Common myeloid progenitor, CD34-positive (primary cell): Measurements from ENCODE around the gene CPT1C.

Source experiments
- CTCF ChIA-PET: fragments of 350-600 bp; sonication (Branson Sonifier 250); formaldehyde crosslinking; loops from one replicate; lab custom pipeline; 2021; ENCODE audit warnings: antibody characterized with exemption; lab: Charles Lee
- POLR2A ChIA-PET: fragments of 350-600 bp; sonication (Branson Sonifier 250); formaldehyde crosslinking; loops from one replicate; lab custom pipeline; 2021; ENCODE audit warnings: antibody characterized with exemption; lab: Charles Lee
- DNase-seq, 3 donors: peaks; one replicate each; pipeline versions ENCODE4 v3.0.0 to v3.0.0-alpha.2; 2013
- H3K27ac ChIP-seq, 2 experiments: 1 replicate in 1 of 2; 2 replicates in 1 of 2; pipeline ENCODE4 v1.7.0; 2013; ENCODE audit warnings: inconsistent platforms in 2 of 2, low read length in 2 of 2, mild to moderate bottlenecking in 2 of 2, low read depth in 1 of 2, moderate library complexity in 1 of 2; ENCODE audit not compliant: severe bottlenecking in 2 of 2, insufficient read depth in 1 of 2, poor library complexity in 1 of 2
- H3K27me3 ChIP-seq, 5 experiments: replicated peaks in 2 of 5; 1 replicate in 3 of 5; 2 replicates in 2 of 5; pipeline versions ENCODE4 v1.6.1 to v1.7.0; 2013; ENCODE audit warnings: low read length in 4 of 5, mild to moderate bottlenecking in 2 of 5, moderate library complexity in 2 of 5, inconsistent platforms in 1 of 5; ENCODE audit not compliant: insufficient read depth in 5 of 5, control insufficient read depth in 4 of 5
- H3K36me3 ChIP-seq, 4 experiments: 1 replicate in 2 of 4; 2 replicates in 2 of 4; pipeline versions ENCODE4 v1.6.1 to v1.7.0; 2013; ENCODE audit warnings: low read length in 3 of 4, control low read depth in 1 of 4, mild to moderate bottlenecking in 1 of 4; ENCODE audit not compliant: control insufficient read depth in 4 of 4, insufficient read depth in 4 of 4
- H3K4me1 ChIP-seq, 4 experiments: 1 replicate in 3 of 4; 2 replicates in 1 of 4; pipeline versions ENCODE4 v1.6.1 to v1.7.1; 2013; ENCODE audit warnings: low read length in 3 of 4, mild to moderate bottlenecking in 3 of 4, control low read depth in 1 of 4, inconsistent platforms in 1 of 4, moderate library complexity in 1 of 4; ENCODE audit not compliant: control insufficient read depth in 4 of 4, insufficient read depth in 4 of 4; ENCODE audit errors: control extremely low read depth in 1 of 4
- H3K4me3 ChIP-seq, 7 experiments: 1 replicate in 4 of 7; 2 replicates in 3 of 7; pipeline versions ENCODE4 v1.5.1 to v1.7.0; 2013; ENCODE audit warnings: mild to moderate bottlenecking in 7 of 7, low read length in 6 of 7, moderate library complexity in 6 of 7, inconsistent platforms in 2 of 7, low read depth in 2 of 7, control low read depth in 1 of 7; ENCODE audit not compliant: insufficient read depth in 4 of 7, control insufficient read depth in 1 of 7; ENCODE audit errors: extremely low read depth in 1 of 7
- H3K9me3 ChIP-seq, 5 experiments: 1 replicate in 4 of 5; 2 replicates in 1 of 5; pipeline versions ENCODE4 v1.6.1 to v1.7.1; 2013; ENCODE audit warnings: low read length in 4 of 5, mild to moderate bottlenecking in 2 of 5, inconsistent platforms in 1 of 5, low read depth in 1 of 5, moderate library complexity in 1 of 5; ENCODE audit not compliant: control insufficient read depth in 4 of 5, insufficient read depth in 2 of 5; ENCODE audit errors: control extremely low read depth in 1 of 5
- WGBS: methylation state at CpG from one replicate; pipeline ENCODE4 v1.1.5; 2013; ENCODE audit not compliant: insufficient coverage; 5-methylcytosine and 5-hydroxymethylcytosine counted together

The CPT1C gene

DNA sequence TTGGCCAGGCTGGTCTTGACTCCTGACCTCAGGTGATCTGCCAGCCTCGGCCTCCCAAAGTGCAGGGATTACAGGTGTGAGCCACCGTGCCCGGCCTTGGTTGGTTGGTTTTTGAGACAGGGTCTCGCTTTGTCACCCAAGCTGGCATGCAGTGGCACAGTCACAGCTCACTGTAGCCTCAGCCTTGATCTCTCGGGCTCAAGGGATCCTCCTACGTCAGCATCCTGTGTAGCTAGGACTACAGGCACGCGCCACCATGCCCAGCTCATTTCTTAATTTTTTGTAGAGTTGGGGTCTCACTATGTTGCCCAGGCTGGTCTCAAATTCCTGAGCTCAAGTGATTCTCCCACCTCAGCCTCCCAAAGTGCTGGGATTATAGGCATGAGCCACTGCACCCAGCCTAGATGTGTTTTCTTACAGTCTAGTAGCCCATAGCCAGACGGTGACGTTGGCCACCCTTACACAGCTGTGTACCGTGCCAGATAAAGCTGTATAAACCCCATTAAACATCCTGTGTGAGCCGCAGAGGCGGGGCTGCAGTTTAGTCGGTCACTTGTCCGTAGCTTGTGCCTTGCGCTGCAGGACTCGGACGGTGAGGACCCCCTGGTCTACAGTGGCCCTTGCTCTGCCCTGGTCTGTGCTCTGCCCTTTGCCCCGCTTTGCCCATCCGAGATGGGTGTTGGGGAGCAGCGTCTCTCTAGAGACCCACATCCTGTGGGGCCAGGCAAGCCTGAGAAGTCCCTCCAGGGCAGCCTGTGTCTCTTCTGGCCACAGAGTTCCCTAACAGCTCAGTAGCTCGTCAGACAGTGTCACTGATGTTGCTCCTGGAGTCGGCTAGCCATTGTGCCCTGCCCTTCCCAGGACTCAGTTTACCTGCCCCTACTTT lies 35.1 kb upstream of the CPT1C start:
- POLR2A ChIA-PET: interaction anchor here (1.1 kb wide), 1 partner anchor 13 kb away, joined by 4 read pairs; the partner anchor contains the start of gene SCAF1
- CTCF ChIA-PET: interaction anchor here (0.9 to 3.0 kb wide), 4 partner anchors 9 to 21 kb away, joined by 3 to 15 read pairs (median 6); partner anchors contain the start of genes BCL2L12, IRF3 and PRMT1
- Histone ChIP-seq H3K4me3 (no peak overlapping the region), H3K9me3 (no peaks in the 10 kb centered on the region), H3K36me3 (peaks cover 19 to 95% (median 67%) of the 10 kb centered on the region in 4 experiments), H3K27me3 (no peaks in the 10 kb centered on the region), H3K4me1 (no peaks in the 10 kb centered on the region), H3K27ac (no peak overlapping the region)
- 93% methylated on average over 23 of the region's 23 CpGs for WGBS
- DNase-seq: no peak

DNA sequence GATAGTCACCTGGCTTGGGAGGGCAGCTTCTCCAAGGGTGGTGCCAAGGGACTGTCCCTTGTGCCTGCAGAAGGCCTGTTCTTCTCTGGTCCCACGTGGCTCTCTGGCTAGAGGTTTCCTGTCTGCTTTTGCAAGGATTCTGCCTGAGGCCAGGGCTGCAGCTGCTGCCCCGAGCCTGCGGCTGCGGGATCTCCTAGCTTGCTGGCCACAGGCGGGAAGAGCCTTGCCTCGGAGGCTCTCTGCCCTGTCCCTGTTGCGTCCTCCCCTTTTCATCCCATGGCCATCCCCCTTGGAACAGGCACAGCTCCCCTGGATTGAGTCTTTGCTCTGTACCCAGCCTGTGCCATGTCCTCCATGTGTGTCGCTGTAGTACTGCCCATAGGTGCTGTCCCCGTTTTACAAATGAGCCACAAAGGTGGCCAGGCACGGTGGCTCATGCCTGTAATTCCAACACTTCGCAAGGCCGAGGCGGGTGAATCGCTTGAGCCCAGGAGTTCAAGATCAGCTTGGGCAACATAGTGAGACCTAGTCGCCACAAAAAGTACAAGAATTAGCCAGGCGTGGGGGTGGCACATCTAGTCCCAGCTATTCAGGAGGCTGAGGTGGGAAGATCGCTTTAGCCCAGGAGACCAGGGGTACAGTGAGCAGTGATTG lies 34.3 kb upstream of the CPT1C start:
- H3K9me3 ChIP-seq: no peaks in the 10 kb centered on the region
- no peaks in the 10 kb centered on the region for H3K27me3 ChIP-seq
- no peaks in the 10 kb centered on the region for H3K4me1 ChIP-seq
- no peak for DNase-seq
- no peak overlapping the region for H3K4me3 ChIP-seq
- ChIA-PET CTCF (interaction anchor here (0.9 to 3.0 kb wide), 5 partner anchors 9 to 20 kb away, joined by 3 to 15 read pairs (median 5); partner anchors contain the start of genes BCL2L12, IRF3 and PRMT1), POLR2A (no interaction called here)
- H3K27ac ChIP-seq: no peak overlapping the region
- peaks cover 23 to 93% (median 68%) of the 10 kb centered on the region in 4 experiments for H3K36me3 ChIP-seq
- WGBS: 94% methylated on average over 13 of the region's 17 CpGs

DNA sequence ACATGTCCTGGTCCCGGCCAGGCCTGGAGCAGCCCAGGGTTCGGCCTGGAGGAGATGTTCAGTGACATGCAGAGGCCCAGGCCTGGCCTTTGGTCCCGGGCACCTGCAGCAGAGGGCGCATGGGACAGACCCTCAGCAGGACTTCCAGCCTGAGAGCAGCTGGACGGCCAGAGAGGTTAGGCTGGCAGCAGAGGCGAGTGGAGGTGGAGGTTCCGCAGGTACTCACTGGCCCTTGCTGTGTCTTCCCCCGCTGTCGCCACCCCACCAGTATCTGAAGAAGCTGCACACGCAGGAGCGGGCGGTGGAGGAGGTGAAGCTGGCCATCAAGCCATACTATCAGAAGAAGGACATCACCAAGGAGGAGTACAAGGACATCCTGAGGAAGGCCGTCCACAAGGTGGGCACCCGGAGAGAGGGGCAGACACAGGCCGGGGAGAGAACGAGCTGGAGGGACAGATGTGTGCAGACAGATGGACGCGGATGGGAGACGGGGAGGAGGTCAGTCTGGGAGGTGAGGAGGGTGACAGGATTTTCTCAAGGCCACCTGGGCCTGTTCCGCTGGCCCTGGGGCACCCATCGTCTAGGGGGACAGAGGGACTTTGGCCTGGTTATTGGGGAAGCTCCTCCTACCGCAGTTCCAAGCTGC lies 33.3 kb upstream of the CPT1C start:
- CTCF ChIA-PET: interaction anchor here (0.6 to 3.0 kb wide), 5 partner anchors 8 to 14 kb away, joined by 3 to 15 read pairs (median 3); partner anchors contain the start of genes BCL2L12 and IRF3
- H3K4me1 ChIP-seq: no peaks in the 10 kb centered on the region
- 96% methylated on average over 17 of the region's 22 CpGs for WGBS

DNA sequence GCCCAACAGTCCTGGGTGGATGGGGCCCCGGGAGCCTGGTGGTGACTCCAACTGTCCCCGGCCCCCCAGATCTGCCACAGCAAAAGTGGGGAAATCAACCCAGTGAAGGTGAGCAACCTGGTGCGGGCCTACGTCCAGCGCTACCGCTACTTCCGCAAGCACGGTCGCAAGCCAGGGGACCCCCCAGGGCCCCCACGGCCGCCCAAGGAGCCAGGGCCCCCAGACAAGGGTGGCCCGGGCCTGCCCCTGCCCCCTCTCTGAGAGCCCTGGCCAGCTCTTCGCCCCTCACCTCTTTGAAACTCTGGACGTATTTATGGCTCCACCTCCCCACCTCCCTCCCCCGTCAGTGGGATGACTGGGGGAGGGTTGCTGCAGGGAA lies 32.8 kb upstream of the CPT1C start:
- H3K4me1 ChIP-seq: peaks cover 0 to 2% (median under 1%) of the 10 kb centered on the region in 4 experiments
- ChIA-PET CTCF (interaction anchor here (0.6 to 3.0 kb wide), 4 partner anchors 8 to 14 kb away, joined by 3 to 15 read pairs (median 4); no protein-coding TSS in a partner anchor), POLR2A (no interaction called here)
- H3K36me3 ChIP-seq: peaks cover 29 to 94% (median 73%) of the 10 kb centered on the region in 4 experiments
- no peak for DNase-seq
- no peaks in the 10 kb centered on the region for H3K9me3 ChIP-seq
- no peaks in the 10 kb centered on the region for H3K27me3 ChIP-seq
- WGBS: 97% methylated on average over 11 of the region's 15 CpGs
- H3K27ac ChIP-seq: no peak overlapping the region
- H3K4me3 ChIP-seq: no peak overlapping the region

More for the DNA sequence above, 33.3 kb upstream of the CPT1C start:
- no peak overlapping the region for H3K27ac ChIP-seq
- no peaks in the 10 kb centered on the region for H3K27me3 ChIP-seq
- H3K36me3 ChIP-seq: peaks cover 28 to 94% (median 72%) of the 10 kb centered on the region in 4 experiments
- H3K9me3 ChIP-seq: no peaks in the 10 kb centered on the region
- POLR2A ChIA-PET: no interaction called here
- no peak for DNase-seq
- no peak overlapping the region for H3K4me3 ChIP-seq

DNA sequence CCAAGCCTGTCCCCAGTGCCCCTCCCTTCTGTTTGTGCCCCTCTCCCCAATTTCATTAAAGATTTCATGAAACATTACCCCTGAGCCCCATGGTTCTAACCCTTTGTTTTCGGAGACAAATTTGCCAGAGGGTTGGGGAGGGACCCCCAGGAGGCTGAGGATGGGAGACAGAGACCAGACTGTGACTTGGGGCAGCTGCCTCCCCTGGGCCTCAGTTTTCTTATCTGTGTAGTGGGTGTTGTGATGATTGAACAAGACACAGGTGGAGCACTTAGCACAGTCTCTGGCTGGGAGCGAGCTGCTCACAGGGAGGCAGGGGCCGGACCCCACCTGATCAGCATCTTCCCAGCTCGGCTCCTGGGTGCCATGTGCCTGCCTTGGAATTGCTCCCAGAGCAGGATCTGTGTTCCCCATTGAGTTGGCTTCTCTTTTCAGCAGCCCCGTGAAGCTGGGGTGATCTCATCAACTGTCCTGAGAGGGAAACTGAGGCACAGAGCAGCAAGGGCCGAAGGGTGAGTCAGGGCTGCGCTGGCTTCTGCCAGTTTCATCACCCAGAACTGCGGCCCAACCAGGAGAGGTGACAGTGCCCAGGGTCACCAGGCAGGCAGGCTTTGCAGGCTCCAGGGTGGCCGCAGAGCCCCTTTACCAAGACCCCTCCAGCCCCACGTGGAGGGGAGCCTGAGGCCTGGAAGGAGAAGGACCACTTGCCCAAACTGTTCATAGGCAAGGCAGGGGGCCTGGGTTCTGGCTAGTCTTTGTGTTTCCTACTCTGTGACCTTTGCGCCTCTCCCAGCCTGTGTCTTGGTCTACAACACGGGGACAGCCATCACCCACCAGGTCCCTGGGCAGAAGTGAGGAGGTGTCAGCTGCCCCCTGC lies 32.1 kb upstream of the CPT1C start:
- Histone ChIP-seq H3K4me3 (no peak overlapping the region), H3K27ac (no peak overlapping the region), H3K36me3 (peaks cover 29 to 88% (median 70%) of the 10 kb centered on the region in 4 experiments), H3K4me1 (peaks cover 0 to 8% (median 6%) of the 10 kb centered on the region in 4 experiments), H3K27me3 (no peaks in the 10 kb centered on the region), H3K9me3 (no peaks in the 10 kb centered on the region)
- ChIA-PET POLR2A (no interaction called here), CTCF (interaction anchor here (1.2 to 3.0 kb wide), 2 partner anchors 13 to 15 kb away, joined by 3 to 15 read pairs; no protein-coding TSS in a partner anchor)
- DNase-seq: no peak
- WGBS: 98% methylated on average over 12 of the region's 12 CpGs

DNA sequence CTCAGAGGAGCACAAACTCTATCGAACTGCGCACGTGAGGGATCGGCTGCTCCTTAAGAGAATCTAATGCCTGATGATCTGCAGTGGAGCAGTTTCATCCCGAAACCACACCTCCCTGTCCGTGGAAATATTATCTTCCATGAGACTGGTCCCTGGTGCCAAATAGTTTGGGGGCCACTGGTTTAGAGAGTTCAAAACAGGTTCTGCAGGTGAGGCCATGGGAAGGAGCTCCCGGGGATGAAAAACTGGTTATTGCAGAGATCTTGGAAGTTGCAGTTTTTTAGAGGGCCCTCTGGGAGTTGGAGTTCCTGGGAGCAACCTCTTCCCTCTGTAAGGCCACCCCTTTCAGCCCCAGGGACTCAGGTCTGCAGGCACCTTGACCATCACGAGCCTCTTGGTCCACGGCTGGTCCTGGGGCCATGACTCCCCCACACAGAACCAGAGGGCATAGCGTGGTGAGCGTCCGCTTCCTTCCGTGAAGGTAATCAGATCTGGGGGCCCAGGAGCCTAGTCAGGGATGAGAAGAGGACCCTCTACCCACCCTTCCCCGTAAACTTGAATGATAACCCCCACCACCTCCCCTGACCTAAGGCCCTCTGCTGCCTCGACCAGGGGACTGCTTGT lies 30.5 kb upstream of the CPT1C start:
- peaks cover 0 to 21% (median 20%) of the 10 kb centered on the region in 4 experiments for H3K4me1 ChIP-seq
- no peak for DNase-seq
- WGBS: 97% methylated on average over 7 of the region's 15 CpGs
- peaks cover 25 to 74% (median 59%) of the 10 kb centered on the region in 4 experiments for H3K36me3 ChIP-seq
- H3K27ac ChIP-seq: no peak overlapping the region
- CTCF ChIA-PET: interaction anchor here (1.1 to 1.5 kb wide), 4 partner anchors 10 to 182 kb away, joined by 3 to 5 read pairs (median 3); no protein-coding TSS in a partner anchor
- H3K27me3 ChIP-seq: no peaks in the 10 kb centered on the region
- POLR2A ChIA-PET: no interaction called here
- no peaks in the 10 kb centered on the region for H3K9me3 ChIP-seq
- no peak overlapping the region for H3K4me3 ChIP-seq
